Brain microvascular endothelial cell (primary cell): ENCODE data around the gene PTRH1.
A peak's percentile ranks its signal among the peaks of the same experiment; 100 is the strongest.

Source experiments
- DNase-seq: peaks from one replicate; pipeline ENCODE4 v3.0.0-alpha.2; 2020
- H3K27ac ChIP-seq: fragments of 250-450 bp; sonication (Bioruptor Pico); 2 replicates; pipeline ENCODE4 v1.5.1; 2020; ENCODE audit warnings: mild to moderate bottlenecking, moderate library complexity
- H3K27me3 ChIP-seq: fragments of 250-450 bp; sonication (Bioruptor Pico); replicated peaks from 2 replicates; pipeline ENCODE4 v1.5.1; 2020; ENCODE audit warnings: mild to moderate bottlenecking
- H3K36me3 ChIP-seq: fragments of 250-450 bp; sonication (Bioruptor Pico); replicated peaks from 2 replicates; pipeline ENCODE4 v1.5.1; 2020; ENCODE audit warnings: mild to moderate bottlenecking
- H3K4me3 ChIP-seq: 2 replicates; pipeline ENCODE4 v1.5.1; 2011; ENCODE audit warnings: low read depth, mild to moderate bottlenecking, control low read depth, low read length, moderate library complexity
- in situ Hi-C: cut with HindIII; loops from 2 replicates; pipeline ENCODE4 v1.10.0; 2017; ENCODE audit warnings: low sequenced_read_pairs, low pct_ligation_motif_present
- TF ChIP-seq, protein P1 (sequence below): IDR thresholded peaks from 2 replicates; pipeline ENCODE4 v1.5.1; 2011; ENCODE audit warnings: low read depth, mild to moderate bottlenecking, moderate library complexity, low read length, control low read depth, inconsistent platforms; ENCODE audit errors: missing control alignments

The PTRH1 gene

DNA sequence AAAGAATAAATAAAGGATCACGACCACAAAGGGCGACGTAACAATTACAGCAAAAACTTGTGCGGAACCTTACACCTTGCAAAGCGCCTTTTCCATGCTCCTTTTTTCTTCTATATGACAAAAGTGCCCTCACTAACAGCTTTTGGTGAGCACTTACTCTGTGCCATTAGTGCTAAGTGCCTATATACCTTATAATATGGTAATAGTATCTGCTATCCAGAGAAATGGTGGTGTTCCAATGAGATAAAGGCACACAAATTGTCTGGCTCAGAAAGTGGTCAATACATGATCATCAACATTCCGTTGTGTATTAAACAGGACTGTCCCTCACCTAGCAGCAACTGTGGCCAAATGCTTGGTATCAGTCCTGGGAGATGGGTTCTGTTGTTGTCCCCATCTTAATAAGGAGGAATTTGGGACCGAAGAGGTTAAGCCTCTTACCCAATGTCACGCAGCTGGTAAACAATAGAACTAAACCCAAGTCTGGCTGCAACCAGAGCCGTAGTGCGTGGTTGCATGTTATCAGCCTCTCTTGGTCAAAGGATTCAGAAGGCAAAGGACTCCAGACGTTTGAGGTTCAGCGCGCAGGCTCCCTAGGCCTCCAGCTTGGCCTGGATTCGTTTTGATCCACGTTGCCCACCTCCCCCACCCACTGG is 20.2 kb upstream of the PTRH1 start:
- no peak overlapping the region for H3K4me3 ChIP-seq
- TF ChIP-seq, protein P1, sequence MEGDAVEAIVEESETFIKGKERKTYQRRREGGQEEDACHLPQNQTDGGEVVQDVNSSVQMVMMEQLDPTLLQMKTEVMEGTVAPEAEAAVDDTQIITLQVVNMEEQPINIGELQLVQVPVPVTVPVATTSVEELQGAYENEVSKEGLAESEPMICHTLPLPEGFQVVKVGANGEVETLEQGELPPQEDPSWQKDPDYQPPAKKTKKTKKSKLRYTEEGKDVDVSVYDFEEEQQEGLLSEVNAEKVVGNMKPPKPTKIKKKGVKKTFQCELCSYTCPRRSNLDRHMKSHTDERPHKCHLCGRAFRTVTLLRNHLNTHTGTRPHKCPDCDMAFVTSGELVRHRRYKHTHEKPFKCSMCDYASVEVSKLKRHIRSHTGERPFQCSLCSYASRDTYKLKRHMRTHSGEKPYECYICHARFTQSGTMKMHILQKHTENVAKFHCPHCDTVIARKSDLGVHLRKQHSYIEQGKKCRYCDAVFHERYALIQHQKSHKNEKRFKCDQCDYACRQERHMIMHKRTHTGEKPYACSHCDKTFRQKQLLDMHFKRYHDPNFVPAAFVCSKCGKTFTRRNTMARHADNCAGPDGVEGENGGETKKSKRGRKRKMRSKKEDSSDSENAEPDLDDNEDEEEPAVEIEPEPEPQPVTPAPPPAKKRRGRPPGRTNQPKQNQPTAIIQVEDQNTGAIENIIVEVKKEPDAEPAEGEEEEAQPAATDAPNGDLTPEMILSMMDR = no peak
- DNase-seq = no peak
- H3K36me3 ChIP-seq = no peaks in the 10 kb centered on the region
- no peaks in the 10 kb centered on the region for H3K27me3 ChIP-seq
- peak overlapping the region; percentile 9 for H3K27ac ChIP-seq
- in situ Hi-C loops = no loop called here

DNA sequence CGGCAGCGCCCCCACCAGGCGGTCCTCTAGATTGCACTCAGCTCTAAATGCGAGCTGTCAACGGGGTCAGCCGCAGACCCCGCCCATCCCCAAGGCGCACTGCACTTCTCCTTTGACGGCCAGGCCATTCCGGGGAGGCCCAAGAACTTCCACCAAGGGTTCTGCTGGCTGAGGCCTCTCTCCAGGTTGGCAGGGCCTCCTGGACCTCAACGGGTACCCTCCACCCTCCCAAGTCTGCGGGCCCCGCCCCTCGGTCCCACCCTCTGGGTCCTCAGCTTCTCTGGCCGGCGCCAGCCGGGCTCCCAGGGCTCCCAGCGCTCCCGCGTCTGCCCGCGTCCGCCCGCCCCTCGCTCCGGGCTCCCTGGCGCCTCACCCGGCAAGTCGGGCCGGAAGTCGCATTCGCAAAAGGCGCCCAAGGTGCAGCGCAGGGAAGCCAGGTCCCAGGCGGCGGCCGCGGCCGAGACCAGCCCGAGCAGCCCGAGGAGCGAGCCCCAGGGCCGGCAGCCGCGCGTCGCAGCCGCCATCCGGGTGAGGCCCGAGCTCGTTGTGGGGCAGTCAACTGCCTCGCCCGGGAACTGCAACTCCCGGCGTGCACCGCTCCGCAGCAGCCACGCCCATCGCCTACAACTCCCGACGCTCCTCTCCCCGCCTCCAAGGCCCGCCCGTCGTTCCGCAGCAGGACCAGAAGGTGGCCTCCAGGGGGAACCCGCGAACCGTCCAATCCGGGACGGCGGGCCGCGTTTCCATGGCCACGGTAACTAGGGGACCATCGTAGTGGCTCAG is 19.5 kb upstream of the PTRH1 start, which contains the start of gene TOR2A:
TOR2A (minus strand) TSS at position 548 of the 783 bp plus-strand sequence; CDS start at position 524, 24 bp downstream.
- Histone ChIP-seq H3K27ac (peak within 1 kb of the TSS; percentile 65), H3K36me3 (no peaks in the 10 kb centered on the region), H3K27me3 (no peaks in the 10 kb centered on the region), H3K4me3 (peak within 1 kb of the TSS; percentile 69)
- peak; percentile 94 for DNase-seq
- TF ChIP-seq, protein P1 = peak; percentile 97
- in situ Hi-C loops = no loop called here

DNA sequence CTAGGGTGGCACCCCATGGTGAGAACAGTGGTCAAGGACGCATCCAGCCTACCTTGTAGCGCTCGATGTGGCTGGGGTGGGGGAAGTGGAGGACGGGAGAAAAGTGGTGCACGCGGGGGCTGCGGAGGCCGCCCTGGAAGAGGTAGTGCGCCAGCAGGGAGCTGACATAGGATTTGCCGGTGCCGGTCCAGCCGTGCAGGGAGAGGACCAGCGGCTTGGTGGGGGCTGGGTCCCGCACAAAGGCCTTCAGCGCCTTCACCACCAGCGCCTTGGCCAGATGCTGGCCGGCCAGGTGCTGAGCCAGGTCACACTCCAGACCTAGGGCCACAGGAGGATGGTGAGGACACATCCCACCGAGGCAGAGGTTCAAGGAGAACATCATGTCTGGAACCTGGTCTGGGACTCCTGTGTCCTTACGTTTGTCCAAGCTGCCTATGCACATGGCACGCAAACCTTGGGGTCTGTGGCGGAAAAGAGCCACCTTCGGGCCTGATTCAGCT is 18.8 kb upstream of the PTRH1 start:
- peak overlapping the region; percentile 69 for H3K4me3 ChIP-seq
- in situ Hi-C loops = no loop called here
- H3K27me3 ChIP-seq = no peaks in the 10 kb centered on the region
- no peak overlapping the region for H3K27ac ChIP-seq
- TF ChIP-seq, protein P1 = no peak
- no peaks in the 10 kb centered on the region for H3K36me3 ChIP-seq
- no peak for DNase-seq

DNA sequence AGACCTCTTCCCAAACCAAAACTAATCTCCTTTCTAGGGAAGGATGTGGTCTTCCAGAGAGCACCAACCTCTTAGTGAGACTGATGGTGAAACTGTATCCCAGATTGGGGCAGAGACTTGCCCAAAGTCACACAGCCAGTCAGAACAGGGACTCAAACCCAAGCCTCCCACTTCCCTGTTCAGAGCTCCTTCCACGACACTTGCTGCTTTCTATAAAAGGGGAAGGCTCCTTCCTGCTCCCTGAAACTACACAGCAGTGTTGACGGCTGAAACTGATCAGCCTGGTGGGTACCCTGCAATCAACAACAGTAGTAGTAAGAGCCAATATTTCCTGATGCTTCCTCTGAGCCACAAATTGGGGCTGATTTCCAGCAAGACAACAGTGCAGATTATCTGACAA is 18.2 kb upstream of the PTRH1 start:
- no peak overlapping the region for H3K27ac ChIP-seq
- no peak for DNase-seq
- no peak overlapping the region for H3K4me3 ChIP-seq
- in situ Hi-C loops = no loop called here
- H3K27me3 ChIP-seq = no peaks in the 10 kb centered on the region
- H3K36me3 ChIP-seq = no peaks in the 10 kb centered on the region
- TF ChIP-seq, protein P1 = no peak

DNA sequence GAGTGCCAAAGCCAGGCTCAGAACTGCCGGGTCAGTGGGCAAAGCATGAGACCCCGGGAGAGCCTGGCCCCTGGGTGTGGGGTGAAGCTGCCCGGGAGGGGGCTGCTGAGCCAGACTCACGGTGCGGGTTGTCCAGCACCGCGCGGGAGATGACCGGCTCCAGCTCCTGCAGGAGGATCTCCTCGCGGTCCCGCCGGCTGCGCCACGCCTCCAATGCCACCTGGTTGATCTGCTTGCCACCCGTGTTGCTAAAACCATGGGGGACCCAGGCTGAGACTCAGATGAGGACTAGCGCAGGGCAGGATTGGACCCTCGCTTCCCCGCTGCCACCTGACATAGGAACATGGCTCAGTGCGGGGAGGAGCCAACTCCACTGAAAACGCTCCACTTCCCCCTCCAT is 17.0 kb upstream of the PTRH1 start:
- TF ChIP-seq, protein P1 = no peak
- no peak overlapping the region for H3K27ac ChIP-seq
- H3K36me3 ChIP-seq = no peaks in the 10 kb centered on the region
- H3K4me3 ChIP-seq = no peak overlapping the region
- H3K27me3 ChIP-seq = no peaks in the 10 kb centered on the region
- in situ Hi-C loops = no loop called here
- no peak for DNase-seq
